T-helper 1 cell treated with Interleukin-12 subunit alpha and Interleukin-12 subunit beta and Interleukin-4 antibody, amounts not matched to agents 30 ng/mL and 1 ng/mL, for 36 hours (primary cell): ENCODE data around the gene CYP1B1. TPM values are rescaled to one million over a fixed set of nuclear protein-coding genes. Genes with fewer than 3 reads are reported as not detected.

ENCODE experiments used
- intact Hi-C: fragments of 100-400 bp; cut with micrococcal nuclease; formaldehyde crosslinking; loops from one replicate; pipeline ENCODE4 v1.15.1; 2024
- total RNA-seq: library from RNA; stranded (reverse); gene quantifications from 2 replicates; pipeline ENCODE4 v1.2.3, GENCODE V29; 2022

The CYP1B1 gene
- total RNA-seq, 1 donor from 2014 or later, result 13.2 TPM

DNA sequence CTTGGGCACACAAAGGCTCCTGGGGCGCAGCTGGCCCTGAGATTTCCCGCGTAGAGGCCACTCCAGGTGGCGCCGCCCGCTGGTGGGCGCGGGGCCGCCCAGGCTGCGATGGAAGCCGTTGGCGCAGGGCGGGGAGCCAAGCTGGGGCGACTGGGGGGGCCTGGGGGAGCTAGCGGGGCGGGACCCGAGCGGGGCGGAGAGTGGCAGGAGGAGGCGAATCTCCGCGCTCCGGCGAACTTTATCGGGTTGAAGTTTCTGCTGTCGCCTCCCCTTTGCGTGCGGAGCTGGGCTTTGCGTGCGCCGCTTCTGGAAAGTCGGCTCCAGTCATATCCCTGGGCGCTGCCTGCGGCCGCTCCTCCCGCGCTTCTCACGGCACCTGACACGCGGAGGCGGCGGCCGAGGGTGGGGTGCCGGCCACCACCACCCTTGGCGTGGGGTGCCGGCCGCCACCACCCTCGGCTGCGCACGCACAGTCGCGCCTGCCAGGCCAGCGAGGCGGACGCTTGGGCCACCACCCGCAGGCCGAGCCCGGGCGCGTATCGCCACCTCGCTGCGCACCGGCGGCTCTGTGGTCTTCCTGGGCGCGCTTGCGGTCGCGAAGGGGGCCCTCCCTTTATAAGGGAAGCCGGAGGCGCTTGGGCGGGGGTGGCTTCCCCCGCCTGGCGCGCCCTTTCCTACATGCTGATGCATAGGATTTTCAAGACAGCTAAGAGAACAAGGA lies 919 bp upstream of the CYP1B1 start:
- intact Hi-C loops, result loop anchor here (1.0 to 10.0 kb wide), 9 partner anchors 19 to 1140 kb away; partner anchors contain the start of genes ATL2 and PRKD3

DNA sequence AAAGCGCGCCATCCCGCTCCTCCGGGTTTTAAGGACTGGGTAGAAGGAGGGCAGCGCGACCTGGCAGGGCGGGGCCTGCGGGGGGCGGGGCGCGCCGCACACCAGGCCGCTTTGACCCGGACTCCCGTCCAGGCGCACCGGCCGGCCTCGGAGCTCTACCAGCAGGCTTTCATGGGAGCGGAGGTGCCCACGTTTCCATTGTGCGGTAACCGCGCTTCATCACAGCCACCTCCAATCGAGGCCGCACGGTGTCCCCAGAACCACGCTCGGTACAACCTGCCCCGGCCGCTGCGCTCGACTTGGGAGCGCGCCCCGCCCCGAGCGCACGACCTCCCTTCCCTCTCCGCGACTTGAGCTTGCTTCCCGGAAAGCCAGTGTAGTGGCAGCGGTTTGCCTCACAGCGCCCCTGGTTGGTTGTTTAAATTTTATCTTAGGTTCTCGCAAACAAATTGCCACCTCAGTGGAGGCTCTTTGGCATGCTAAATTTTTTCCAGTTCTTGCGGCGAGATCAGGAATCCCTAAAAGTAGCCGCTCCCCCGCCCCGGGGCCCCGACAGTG lies 280 bp upstream of the CYP1B1 start:
- intact Hi-C loops, result loop anchor here (1.0 to 10.0 kb wide), 7 partner anchors 20 to 1141 kb away; partner anchors contain the start of gene PRKD3

DNA sequence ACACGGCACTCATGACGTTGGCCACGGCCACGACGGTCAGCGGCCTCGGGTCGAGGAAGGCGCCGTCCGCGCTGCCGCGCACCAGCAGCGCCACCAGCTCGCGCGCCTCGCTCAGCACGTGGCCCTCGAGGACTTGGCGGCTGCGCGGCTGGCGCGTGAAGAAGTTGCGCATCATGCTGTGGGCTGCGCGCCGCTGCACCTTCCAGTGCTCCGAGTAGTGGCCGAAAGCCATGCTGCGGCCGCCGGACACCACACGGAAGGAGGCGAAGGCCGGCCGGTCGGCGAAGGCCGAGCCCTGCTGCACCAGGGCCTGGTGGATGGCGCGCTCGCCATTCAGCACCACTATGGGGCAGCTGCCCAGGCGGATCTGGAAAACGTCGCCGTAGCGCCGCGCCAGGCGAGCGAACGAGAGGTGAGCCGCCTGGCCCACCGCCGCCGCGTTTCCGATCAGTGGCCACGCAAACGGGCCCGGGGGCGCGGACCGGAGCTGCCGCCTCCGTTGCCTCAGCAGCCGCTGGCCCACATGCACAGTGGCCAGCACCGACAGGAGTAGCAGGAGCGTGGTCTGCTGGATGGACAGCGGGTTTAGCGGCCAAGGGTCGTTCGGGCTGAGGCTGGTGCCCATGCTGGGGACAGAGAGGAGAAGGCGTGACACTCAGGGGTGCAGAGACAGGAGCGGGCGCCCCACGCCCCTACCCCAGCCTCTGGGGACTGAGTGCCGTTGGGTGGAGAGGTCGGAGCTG lies 1.0 kb downstream of the CYP1B1 start:
- intact Hi-C loops, result loop anchor here (10.0 kb wide), 1 partner anchor 750 kb away; the partner anchor contains the start of gene PRKD3

DNA sequence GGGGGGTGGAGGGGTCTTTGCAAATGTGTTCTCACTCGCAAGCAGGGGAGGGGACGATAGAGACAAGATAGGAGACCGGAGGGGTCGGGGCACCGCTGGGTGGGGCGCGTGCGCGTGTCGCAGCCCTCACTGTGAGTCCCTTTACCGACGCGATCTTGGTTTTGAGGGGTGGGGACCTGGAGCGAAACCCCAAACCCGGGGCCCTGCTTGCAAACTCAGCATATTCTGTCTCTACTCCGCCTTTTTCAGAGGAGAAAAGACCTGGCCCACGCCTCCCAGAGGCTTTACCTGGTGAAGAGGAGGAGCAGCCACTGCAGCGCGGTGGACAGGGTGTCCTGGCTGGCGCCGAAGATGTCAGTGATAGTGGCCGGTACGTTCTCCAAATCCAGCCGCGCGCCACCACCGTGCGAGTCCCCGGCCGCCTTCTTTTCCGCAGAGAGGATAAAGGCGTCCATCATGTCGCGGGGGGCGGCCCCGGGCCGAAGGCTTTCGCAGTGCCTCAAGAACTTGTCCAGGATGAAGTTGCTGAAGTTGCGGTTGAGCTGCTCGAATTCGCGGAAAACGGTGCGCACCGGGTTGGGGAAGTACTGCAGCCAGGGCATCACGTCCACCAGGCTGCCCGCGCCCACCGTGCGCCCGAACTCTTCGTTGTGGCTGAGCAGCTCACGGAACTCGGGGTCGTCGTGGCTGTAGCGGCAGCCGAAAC lies 1.7 kb downstream of the CYP1B1 start:
- intact Hi-C loops, result loop anchor here (10.0 kb wide), 1 partner anchor 749 kb away; the partner anchor contains the start of gene PRKD3

DNA sequence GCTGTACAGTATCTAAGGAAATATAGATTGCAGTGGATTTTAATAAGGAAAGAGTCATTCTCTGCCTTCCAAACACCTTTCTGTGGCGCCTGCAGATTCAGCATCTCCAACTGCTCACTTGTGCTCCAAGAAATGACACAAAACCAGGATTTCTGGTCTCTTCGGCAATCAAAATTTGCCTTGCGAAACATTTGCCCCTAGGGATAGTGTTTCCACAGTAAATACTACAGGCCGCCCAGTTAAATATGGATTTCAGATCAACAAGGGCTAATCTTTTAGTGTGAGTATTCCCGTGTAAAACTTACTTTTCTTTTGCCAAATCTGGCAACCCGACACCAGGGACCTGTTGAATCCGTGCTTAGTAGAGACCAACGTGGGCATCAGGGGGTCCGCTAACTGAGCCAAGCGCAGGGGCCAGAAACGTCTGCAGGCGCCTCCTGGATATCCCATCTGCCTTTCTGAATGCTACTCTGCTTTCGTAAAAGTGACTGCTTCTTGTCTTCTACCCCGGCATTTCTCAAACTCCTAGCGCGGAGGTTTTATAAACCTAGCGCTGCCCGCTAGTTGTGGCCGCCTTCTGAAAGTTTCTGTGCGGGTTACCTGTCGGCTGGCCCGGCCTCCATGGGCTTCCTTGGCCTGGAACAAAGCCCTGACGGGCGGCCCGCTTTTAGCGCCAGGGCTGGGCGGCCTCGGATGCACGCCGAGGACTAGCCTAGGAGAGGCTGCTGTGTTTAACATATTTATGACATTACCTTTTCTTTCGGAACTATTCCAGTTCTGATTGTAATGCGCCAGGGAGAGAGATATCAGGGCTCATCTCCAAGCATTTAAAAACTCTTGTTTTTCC lies 2.5 kb downstream of the CYP1B1 start:
- intact Hi-C loops, result loop anchor here (10.0 kb wide), 1 partner anchor 749 kb away; the partner anchor contains the start of gene PRKD3

DNA sequence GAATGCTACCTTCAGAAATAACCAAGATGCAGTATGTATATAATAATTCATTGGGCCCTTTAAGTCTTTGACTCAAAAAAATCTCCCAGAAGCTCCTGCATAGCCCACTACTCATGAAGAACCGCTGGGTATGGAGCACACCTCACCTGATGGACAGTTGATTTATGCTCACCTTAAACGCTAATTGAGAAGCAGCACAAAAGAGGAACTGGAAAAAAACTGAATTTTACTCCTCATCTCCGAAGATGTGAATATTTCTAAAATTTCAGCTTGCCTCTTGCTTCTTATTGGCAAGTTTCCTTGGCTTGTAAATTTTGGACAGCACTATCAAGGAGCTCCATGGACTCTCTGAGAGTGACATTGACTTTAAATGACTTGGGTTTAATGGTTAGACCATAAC lies 5.5 kb downstream of the CYP1B1 start:
- intact Hi-C loops, result loop anchor here (10.0 kb wide), 1 partner anchor 746 kb away; the partner anchor contains the start of gene PRKD3

DNA sequence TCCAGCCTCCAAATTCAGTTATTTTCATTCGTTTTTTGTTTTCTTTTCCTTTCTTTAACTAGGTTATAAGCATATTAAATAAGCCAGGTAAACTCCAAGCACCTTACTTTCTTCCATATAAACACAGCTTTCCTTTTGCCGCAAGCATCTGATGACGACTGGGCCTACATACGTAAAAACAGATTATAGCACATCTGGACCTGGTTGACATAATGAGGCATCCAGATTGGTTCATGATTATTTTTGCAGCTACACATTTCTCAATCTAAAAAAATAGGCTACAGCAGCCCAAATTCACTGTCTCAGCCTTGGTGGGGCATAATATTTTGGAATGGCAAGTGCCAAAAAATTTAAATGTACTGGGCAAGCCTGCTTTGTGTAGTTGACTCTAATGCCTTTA lies 7.7 kb downstream of the CYP1B1 start:
- intact Hi-C loops, result no loop called here

DNA sequence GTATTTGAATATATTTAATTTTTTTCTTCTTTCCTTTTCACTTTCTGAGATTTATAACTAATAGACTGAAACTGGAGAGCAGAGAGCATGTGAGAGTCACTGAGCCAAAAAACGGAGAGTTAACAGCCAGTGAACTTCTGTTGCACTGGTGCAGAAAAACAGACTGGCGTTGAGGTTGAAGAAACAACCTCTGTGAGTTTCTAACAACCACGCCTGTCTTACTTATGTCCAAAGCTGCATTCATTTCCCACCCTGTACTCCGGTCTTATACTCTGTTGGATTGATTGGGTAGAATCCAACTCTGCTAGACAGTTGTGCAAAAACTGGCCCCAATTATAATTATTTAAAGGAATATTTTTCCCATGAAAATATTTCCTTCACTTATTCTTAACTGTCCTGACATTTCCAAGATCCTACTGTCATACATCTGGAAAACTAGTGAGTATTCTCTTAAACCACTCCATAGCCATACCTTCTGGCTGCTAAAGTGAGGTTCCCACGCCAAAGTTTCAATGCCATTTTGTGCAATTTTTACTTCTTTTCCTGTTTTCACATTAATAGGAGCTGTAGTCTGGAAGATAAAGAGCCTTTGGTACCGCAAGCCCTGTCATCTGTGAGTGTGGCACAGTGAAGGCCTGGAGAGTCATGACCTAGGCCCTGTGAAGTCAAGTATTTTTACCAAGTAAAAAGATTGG lies 9.4 kb downstream of the CYP1B1 start:
- intact Hi-C loops, result no loop called here

DNA sequence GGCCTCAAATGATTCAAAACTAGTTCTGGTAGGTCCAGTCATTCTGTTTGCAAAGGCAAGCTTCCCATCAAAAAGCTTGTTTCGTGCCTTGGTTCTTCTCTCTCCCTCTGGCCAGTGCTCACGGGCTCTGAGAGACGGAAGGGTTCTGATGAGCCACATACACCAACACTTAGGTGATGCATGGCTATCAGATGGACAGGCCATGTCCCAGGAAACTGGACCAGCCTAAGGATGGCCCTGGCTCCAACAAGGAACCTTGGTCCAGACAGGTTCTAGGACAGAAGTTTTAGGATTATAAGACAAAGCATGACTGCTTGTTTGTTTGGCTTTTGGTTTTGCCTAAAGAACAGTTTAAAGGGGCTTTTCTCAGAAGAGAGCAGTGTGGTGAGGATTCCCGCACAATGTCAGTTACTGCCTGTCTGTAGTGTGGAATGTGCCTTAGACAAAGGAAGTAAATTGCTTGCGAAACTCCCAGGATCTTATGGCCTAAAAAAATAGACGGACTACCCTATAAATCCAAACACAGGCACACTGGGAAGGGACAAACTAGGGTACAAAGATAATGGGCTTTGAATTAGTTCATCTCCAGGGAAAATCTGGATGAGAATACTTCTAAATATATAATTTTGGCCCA lies 10.3 kb downstream of the CYP1B1 start:
- intact Hi-C loops, result no loop called here

DNA sequence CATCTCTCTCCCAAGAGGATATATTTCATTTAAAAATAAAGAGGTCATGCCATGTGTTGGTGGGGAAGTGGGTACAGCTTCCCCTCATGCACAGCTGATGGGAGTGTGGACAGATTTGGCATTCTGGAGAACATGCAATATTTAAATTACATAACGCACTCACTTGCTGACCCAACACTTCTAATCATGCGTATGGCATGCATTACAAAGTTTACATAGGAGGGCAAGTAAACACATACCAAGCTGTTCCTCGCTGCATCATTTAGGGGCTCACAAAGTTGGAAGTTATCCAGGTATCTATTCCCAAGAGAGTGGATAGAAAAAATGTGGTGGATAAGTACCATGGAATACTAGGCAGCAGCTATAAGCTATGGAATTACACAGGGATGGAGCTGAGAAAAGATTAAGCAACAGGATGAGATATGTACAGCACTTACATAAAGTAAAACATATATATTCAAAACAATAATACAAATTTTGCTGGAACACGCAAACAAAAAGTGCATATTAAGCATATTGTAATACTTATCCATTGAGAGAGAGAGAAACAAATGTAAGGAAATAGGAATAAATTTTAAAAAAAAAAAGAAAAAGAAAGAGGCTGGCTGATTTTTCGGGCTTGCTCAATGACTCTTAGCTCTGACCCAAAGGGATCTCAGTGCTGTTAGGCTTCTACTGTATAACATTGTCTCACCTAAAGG lies 11.0 kb downstream of the CYP1B1 start:
- intact Hi-C loops, result no loop called here

DNA sequence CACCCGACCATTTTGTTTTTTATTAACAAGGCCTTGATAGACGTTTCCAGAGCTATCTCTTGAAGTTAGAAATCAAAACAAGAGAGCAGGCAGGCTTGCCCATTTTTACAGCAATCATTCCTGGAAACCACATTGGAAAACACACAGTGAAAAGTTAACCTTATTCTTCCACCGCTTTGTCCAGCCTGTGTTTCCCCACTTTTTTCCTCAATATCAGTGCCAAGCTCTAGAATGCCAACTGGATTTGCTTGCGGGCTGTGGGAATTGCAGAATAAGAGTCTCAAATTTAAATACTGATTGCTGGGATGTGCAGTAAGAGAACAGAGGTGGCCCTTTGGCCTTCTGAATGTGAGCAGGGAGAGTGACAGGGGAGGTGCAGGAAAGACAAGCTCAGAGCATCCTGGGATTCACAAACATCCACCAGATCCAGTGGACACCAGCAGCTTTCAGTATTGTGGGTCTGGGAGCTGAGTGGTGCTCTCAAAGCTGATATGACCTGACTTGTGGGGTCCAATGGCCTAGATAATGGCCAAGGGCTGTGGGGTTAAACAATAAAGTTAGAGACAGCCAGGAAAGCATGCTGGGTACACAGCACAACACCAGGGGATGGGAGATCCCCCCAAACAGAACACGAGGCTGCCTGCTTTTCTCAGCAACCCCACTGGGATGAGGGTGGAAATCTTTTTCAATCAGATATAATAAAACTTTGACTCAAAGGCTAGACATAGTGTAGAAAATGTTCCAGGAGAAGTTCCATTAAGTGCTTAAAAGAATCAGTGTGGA lies 15.5 kb downstream of the CYP1B1 start:
- intact Hi-C loops, result no loop called here

DNA sequence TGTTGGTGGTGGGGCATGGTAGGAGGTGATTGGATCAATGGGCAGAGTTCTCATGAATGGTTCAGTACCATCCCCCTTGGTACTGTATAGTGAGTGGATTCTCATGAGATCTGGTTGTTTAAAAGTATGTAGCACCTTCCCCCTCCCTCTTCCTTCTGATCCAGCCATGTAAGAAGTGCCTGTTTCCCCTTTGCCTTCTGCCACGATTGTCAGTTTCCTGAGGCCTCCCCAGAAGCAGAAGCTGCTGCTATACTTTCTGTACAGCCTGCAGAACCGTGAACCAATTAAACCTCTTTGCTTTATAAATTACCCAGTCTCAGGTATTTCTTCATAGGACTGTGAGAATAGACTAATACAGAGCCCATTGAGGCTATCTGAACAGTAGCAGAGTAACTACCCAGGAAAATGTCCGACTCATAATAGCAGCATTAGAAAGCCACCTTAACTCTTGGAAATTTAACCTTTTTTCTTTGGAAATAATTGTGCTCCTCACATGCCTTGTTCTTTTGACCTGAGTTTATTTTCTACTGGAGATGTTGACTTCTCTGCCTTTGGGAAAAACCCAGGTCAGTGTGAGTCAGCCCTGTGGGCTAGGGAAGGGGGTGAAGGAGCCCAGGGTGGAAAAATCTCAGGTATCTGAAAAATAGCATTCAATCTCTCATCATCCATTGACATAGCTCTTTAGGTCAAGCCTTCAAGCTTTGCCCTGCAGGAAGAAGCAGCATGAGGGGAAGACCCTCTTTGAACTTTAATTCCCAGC lies 18.1 kb downstream of the CYP1B1 start:
- intact Hi-C loops, result no loop called here

DNA sequence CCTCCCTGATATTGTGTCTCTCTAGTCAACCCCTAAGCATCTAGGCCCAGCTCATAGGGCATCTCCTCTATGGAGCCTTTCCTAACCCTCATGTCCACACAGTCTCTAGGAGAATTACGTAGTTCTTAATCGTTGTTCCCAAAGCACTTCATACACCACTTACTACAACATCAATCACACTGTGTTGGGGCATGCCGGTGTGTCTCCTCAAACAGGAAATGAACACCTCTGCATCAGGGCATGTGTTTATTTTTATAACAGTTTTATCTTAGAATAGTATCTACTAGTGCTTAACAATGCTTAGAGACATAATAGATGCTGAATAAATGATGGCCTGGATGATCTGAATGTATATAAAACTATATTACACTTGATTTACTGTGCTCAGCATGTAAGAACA lies 19.7 kb downstream of the CYP1B1 start:
- intact Hi-C loops, result no loop called here

DNA sequence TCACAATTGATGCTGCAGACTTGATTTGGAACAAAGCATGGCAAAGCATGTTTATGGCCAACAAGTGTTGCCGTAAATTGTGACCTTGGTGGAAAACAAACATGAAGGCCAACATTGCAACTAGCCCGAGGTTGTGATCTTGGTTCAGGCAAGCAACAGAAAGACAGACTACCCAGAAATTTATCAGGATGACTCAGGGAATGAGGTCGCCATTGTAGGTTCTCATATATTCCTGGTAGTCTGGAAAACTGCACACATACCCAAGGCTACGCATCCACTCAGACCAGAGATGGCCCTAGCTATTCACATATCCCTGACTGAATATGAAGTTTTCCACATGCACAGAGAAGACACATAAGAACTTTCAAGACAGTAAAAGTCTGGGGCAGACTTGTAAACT lies 30.1 kb downstream of the CYP1B1 start:
- intact Hi-C loops, result no loop called here

DNA sequence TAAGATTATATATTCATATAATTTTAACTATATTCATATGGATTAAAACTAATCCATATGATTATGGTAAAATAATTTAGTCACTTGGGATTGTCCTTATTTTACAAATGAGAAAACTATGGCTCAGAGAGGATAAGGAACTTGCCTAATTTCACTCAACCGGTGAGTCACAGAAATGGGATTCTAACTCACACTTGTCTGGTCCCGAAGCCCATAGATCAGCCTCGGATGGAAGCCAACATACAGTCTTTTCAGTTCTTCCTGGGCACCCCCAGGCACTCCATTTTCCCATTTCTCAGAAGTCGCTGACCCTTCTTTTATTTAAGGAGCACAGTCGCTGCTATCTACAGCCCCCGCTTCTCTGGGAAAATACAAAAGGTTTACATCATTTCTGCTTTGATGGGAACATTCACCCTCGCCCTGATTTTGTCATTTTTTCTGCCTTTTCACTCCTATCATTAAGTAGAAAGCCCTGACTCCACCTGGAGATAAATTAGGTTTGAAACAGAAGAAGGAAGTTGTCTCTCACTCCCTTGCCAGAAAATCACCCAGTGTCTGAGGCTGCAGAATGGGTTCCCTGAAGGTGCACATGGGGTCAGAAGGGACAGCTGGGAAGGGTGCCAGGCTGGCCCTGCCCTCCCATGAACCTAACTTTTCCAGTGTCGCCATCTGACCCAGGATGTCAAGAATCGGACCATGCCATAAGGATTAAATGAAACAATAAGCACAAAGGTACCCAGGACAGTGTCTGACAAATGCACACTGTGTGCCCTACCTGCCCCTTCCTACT lies 36.6 kb downstream of the CYP1B1 start:
- intact Hi-C loops, result no loop called here

DNA sequence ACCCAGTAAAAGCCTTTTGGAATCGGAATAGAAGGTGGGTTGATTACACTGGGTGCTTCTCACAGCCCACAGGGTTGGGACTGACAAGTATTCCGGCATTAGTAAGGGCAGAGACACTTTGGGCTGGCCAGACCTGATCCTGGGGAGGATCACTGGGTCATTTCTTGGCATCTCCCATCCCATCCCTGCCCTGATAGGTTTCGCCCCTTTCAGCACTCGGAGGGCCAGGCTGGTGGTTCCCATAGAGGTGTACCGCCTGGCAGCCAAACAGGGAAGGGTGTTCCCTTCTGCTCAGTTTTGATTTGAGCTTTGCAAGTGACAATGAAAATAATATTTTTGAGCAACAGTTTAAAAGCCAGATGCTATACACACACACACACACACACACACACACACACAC lies 37.3 kb downstream of the CYP1B1 start:
- intact Hi-C loops, result no loop called here
